Lung (tissue), 5 donors: ENCODE results near the gene NCAM1. TPM values are rescaled to one million over a fixed set of nuclear protein-coding genes. Genes with fewer than 3 reads are reported as not detected.

ENCODE experiments used
- polyA plus RNA-seq, 2 donors: library from polyadenylated mRNA; stranded (reverse); fragments of 200-250 nt; gene quantifications; one replicate each; pipeline ENCODE4 v1.2.1, GENCODE V29; 2013
- small RNA-seq: library from RNA; depleted of rRNA; stranded (forward); fragments of <200 nt; gene quantifications from one replicate; pipeline ENCODE3, GENCODE V24; 2014; ENCODE audit warnings: low replicate concordance
- total RNA-seq, 2 donors: library from RNA; depleted of rRNA in 1 of 2; stranded (reverse); fragments of >200 nt in 1 of 2; gene quantifications; one replicate each; pipeline ENCODE4 v1.2.1, GENCODE V29; 2014 to 2021
- donor health status: Bipolar disorder and iron deficiency.
- donor health status: healthy.
- donor health status: DM: yes; HTN: yes; CAD: no.

Gene NCAM1
- total and polyA plus RNA-seq, 4 donors, result 0.28 to 36.5 (median 2.4) TPM

Small RNA genes lying within 50 kb of the gene (small RNA-seq; reads per million reads assigned to genes)
- not detected for gene RNU7-187P
